ENCODE measurements around the gene SLC6A7.

GRCh38 chr5:150149618-150150017 lies 40.2 kb upstream of the SLC6A7 start:
- TF ChIP-seq CTCF (conservative IDR thresholded peaks at IDR 0.05 in 1 of 2, IDR thresholded peaks at IDR 0.05 in 1 of 2; ENCODE audit: extremely low read depth in 1 of 2, insufficient read depth in 1 of 2, low read depth in 1 of 2, low read length in 2 of 2), result no peak
- no peak for TF ChIP-seq EZH2 (IDR thresholded peaks at IDR 0.05; ENCODE audit: borderline replicate concordance, low read length)

All from mammary epithelial cell (primary cell).